Left ventricle myocardium inferior (tissue), 1 donor: Measurements from ENCODE around the gene GRXCR2. TPM values are rescaled to one million over a fixed set of nuclear protein-coding genes. Genes with fewer than 3 reads are reported as not detected.

Experiments
- DNase-seq: peaks from one replicate; pipeline ENCODE4 v3.0.0-alpha.2; 2020
- H3K27ac ChIP-seq: fragments of 200-600 bp; replicated peaks from 2 replicates; pipeline ENCODE4 v1.8.0; 2021
- H3K27me3 ChIP-seq: fragments of 200-600 bp; 2 replicates; pipeline ENCODE4 v1.8.0; 2021; ENCODE audit warnings: low read depth
- H3K36me3 ChIP-seq: fragments of 200-600 bp; 2 replicates; pipeline ENCODE4 v1.8.0; 2021
- H3K4me1 ChIP-seq: fragments of 200-600 bp; 2 replicates; pipeline ENCODE4 v1.8.0; 2021
- H3K4me3 ChIP-seq: fragments of 200-600 bp; 2 replicates; pipeline ENCODE4 v1.8.0; 2021; ENCODE audit warnings: mild to moderate bottlenecking, moderate library complexity
- H3K9me3 ChIP-seq: fragments of 200-600 bp; replicated peaks from 2 replicates; pipeline ENCODE4 v1.8.0; 2021
- intact Hi-C: fragments of 100-400 bp; cut with micrococcal nuclease; formaldehyde crosslinking; loops from one replicate; pipeline ENCODE4 v1.11.0; 2022
- total RNA-seq: library from RNA; stranded (reverse); fragmentation: NEBNext Ultra II Directional; extraction: Animal tissue kit (Norgen Biotek cat#: 25700); gene quantifications from one replicate; pipeline ENCODE4 v1.2.1, GENCODE V29; 2021
- TF ChIP-seq, protein P1 (sequence below): fragments of 200-600 bp; IDR thresholded peaks from 2 replicates; pipeline ENCODE4 v1.8.0; 2021; ENCODE audit warnings: antibody characterized with exemption, mild to moderate bottlenecking, borderline replicate concordance
- donor health status: DM: no; HTN: yes; CAD: no; lungs with severe emphysema.

Gene GRXCR2
- total RNA-seq, 1 donor from 2014 or later = 1.1 TPM

DNA sequence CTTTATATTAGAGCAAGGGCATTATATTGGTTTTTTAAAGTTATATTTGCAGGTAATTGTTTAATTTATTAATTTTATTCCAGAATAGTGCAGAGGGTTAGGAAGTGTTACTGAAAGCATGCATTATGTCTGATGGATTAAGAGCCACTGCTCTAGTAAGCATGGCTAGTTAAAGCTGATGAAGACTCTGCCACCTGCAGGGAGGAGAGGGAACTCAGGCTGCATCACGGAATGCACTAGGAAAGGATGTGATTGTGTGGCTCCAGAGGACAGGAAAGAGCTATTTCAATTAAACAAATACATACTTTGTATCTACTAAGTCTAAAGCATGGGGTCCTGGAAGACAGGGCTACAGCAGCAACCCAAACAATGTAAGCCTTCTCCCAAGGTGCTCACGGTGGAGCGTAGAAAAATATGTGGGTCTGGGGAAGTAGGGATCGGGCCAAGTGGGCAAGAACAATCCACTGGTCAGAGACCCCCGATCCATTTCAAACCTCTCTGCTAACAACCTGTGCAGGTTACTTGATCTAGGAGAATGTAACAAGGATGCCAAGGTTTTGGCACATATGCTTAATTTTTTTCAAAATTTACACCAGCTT, 15.3 kb upstream of the GRXCR2 start:
- TF ChIP-seq, protein P1, sequence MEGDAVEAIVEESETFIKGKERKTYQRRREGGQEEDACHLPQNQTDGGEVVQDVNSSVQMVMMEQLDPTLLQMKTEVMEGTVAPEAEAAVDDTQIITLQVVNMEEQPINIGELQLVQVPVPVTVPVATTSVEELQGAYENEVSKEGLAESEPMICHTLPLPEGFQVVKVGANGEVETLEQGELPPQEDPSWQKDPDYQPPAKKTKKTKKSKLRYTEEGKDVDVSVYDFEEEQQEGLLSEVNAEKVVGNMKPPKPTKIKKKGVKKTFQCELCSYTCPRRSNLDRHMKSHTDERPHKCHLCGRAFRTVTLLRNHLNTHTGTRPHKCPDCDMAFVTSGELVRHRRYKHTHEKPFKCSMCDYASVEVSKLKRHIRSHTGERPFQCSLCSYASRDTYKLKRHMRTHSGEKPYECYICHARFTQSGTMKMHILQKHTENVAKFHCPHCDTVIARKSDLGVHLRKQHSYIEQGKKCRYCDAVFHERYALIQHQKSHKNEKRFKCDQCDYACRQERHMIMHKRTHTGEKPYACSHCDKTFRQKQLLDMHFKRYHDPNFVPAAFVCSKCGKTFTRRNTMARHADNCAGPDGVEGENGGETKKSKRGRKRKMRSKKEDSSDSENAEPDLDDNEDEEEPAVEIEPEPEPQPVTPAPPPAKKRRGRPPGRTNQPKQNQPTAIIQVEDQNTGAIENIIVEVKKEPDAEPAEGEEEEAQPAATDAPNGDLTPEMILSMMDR = peak; percentile 68
- no peak for DNase-seq
- no peak overlapping the region for H3K27ac ChIP-seq
- H3K4me3 ChIP-seq = no peak overlapping the region
- intact Hi-C loops = no loop called here
- H3K9me3 ChIP-seq = peaks cover 20% of the 10 kb centered on the region
- H3K36me3 ChIP-seq = no peaks in the 10 kb centered on the region
- H3K4me1 ChIP-seq = no peaks in the 10 kb centered on the region
- no peaks in the 10 kb centered on the region for H3K27me3 ChIP-seq

DNA sequence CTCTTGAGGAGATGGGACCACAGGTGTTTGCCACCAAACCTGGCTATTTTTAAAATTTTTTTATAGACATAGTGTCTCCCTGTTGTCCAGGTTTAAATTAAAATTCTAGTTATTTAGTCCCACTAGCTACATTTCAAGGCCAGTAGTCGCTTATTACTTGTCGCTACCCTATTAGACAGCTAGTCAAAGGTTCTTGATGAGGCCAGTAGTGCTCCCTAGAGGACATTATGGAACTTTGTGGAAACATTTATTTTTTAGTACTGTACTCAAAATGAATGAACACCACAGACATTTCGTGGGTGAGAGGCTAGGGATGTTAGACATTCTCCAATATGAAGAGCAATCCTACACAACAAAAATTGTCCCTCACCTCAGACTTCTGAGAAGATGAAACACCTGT, 14.4 kb upstream of the GRXCR2 start:
- H3K27ac ChIP-seq = no peak overlapping the region
- H3K36me3 ChIP-seq = no peaks in the 10 kb centered on the region
- H3K9me3 ChIP-seq = peaks cover 21% of the 10 kb centered on the region
- no peaks in the 10 kb centered on the region for H3K4me1 ChIP-seq
- H3K27me3 ChIP-seq = no peaks in the 10 kb centered on the region
- TF ChIP-seq, protein P1 = no peak
- H3K4me3 ChIP-seq = no peak overlapping the region
- intact Hi-C loops = no loop called here
- DNase-seq = no peak

DNA sequence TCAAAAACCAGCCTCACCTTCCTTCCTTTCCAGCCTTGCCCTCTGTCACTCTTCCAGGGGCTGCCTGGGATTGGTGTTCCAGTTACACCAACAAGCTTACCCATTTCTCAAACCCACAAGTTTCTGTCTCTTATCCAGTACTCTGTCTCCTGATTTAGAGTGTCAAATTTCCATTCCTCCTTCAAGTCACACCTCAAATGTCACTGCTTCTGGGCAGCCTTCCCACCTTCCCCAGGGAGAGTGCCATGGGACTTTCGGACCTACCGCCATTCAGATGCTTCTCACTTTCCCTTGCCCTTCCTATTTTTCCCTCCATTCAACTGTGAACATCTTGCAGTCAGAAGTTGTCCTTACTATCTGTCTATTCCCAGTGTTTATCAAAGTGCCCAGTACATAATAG, 2.0 kb upstream of the GRXCR2 start:
- Histone ChIP-seq H3K4me3 (no peak overlapping the region), H3K27ac (no peak overlapping the region), H3K9me3 (no peaks in the 10 kb centered on the region), H3K36me3 (no peaks in the 10 kb centered on the region), H3K4me1 (no peaks in the 10 kb centered on the region), H3K27me3 (no peaks in the 10 kb centered on the region)
- TF ChIP-seq, protein P1 = no peak
- DNase-seq = no peak
- intact Hi-C loops = no loop called here

DNA sequence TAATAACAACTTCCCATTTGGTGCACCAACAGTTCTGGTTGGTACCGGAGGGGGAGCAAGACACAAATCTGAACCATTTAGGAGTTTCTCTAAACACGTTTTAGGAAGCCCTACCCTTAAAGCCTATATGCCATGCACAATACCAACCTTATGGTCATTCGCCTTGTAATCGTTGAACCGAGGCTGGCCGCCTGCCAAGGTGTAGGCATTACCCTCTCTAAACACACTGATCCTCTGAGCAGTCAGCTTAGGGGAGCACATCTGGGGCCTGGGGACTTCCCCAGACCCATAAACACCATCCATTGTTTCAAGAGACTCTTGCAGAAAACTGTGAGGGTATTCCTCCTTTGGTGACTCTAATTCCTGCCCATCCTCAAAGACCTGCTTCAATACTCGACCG, 328 bp downstream of the GRXCR2 start:
- Histone ChIP-seq H3K9me3 (no peaks in the 10 kb centered on the region), H3K27ac (no peak overlapping the region), H3K27me3 (no peaks in the 10 kb centered on the region), H3K36me3 (no peaks in the 10 kb centered on the region), H3K4me3 (no peak overlapping the region), H3K4me1 (no peaks in the 10 kb centered on the region)
- intact Hi-C loops = no loop called here
- TF ChIP-seq, protein P1 = no peak
- DNase-seq = no peak

DNA sequence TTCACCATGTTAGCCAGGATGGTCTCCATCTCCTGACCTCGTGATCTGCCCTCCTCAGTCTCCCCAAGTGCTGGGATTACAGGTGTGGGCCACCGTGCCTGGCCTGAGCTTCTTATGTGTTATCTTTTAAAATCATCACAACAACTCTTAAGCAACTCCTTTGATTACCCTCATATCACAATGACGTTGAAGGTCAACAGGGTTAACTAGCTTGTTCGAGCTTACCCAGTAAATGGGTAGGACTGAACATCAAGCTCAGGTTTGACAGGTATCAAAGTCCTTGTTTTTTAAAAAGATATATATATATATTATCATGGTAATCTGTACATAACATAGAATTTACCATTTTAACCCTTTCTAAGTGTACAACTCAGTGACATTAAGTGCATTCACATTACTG, 3.1 kb downstream of the GRXCR2 start:
- peaks cover 3% of the 10 kb centered on the region for H3K27me3 ChIP-seq
- no peaks in the 10 kb centered on the region for H3K9me3 ChIP-seq
- H3K4me1 ChIP-seq = no peaks in the 10 kb centered on the region
- TF ChIP-seq, protein P1 = no peak
- no peak for DNase-seq
- no peak overlapping the region for H3K4me3 ChIP-seq
- H3K27ac ChIP-seq = no peak overlapping the region
- no peaks in the 10 kb centered on the region for H3K36me3 ChIP-seq
- intact Hi-C loops = no loop called here
